LNCaP clone FGC (cell line): Measurements from ENCODE around the gene VPS54.

ENCODE experiments used
- DNase-seq: peaks from one replicate; pipeline ENCODE4 v3.0.0-alpha.2; 2011; ENCODE audit warnings: low read depth
- H3K4me3 ChIP-seq: 2 replicates; pipeline ENCODE4 v1.5.1; 2011; ENCODE audit warnings: mild to moderate bottlenecking, low read depth, low read length, control low read depth
- TF ChIP-seq, protein P1 (sequence below): IDR thresholded peaks from 2 replicates; pipeline ENCODE4 v1.5.1; 2012; ENCODE audit warnings: mild to moderate bottlenecking; ENCODE audit not compliant: control insufficient read depth, insufficient read depth; ENCODE audit errors: extremely low read depth

VPS54 gene

DNA sequence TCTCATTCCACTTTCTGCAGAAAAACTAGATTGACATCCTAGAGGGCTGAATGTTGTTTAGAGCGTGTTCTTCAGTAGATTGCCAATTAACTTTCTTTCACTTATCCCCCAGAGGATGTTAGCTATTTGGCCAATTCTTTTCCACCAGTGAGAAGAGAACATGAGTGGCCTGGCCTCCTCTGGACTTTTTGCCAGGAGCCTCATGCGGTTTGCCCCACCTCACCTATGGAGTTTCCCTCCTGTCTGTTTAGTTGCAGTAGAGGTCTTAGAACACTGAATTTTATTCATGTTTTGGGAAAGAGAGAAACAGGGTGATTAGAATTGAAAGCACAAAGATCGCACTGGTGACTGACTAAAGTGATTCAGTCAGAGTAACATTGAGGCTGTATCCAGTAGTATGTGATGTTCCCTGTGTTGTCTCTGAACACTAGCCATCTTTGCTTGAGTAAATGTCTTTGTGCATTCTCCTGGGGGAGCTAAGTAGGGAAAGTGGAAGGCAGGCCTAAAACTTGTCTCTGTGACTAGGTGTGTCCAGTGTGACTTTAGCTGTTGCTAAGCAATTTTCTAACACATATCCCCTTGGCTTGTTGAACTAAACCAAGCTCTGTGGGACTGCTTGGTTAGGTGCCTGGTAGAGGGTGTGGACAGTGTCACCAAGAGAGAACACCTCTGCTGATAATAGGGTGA, 143.5 kb downstream of the VPS54 start:
- DNase-seq: no peak
- TF ChIP-seq, protein P1, sequence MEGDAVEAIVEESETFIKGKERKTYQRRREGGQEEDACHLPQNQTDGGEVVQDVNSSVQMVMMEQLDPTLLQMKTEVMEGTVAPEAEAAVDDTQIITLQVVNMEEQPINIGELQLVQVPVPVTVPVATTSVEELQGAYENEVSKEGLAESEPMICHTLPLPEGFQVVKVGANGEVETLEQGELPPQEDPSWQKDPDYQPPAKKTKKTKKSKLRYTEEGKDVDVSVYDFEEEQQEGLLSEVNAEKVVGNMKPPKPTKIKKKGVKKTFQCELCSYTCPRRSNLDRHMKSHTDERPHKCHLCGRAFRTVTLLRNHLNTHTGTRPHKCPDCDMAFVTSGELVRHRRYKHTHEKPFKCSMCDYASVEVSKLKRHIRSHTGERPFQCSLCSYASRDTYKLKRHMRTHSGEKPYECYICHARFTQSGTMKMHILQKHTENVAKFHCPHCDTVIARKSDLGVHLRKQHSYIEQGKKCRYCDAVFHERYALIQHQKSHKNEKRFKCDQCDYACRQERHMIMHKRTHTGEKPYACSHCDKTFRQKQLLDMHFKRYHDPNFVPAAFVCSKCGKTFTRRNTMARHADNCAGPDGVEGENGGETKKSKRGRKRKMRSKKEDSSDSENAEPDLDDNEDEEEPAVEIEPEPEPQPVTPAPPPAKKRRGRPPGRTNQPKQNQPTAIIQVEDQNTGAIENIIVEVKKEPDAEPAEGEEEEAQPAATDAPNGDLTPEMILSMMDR: no peak
- H3K4me3 ChIP-seq: no peak overlapping the region

DNA sequence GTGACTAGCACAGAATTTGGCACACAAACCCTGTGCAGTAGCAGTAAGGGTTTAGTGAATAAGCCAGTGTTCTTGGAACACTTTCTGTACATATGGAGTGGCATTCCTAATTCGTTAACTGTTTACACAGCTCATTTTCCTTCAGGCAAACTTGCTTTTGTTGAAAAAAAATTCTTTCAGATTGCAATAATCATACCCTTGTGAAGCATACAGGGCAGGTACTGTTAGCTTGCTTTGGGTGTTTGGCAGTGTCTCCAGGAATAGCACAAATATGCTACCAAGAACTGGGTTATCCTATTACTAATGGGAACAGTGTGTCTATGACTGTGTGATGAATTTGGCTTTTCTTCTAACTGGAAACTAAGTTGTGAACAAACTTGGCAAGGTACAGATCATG, 144.1 kb downstream of the VPS54 start:
- TF ChIP-seq, protein P1: no peak
- no peak for DNase-seq
- no peak overlapping the region for H3K4me3 ChIP-seq

DNA sequence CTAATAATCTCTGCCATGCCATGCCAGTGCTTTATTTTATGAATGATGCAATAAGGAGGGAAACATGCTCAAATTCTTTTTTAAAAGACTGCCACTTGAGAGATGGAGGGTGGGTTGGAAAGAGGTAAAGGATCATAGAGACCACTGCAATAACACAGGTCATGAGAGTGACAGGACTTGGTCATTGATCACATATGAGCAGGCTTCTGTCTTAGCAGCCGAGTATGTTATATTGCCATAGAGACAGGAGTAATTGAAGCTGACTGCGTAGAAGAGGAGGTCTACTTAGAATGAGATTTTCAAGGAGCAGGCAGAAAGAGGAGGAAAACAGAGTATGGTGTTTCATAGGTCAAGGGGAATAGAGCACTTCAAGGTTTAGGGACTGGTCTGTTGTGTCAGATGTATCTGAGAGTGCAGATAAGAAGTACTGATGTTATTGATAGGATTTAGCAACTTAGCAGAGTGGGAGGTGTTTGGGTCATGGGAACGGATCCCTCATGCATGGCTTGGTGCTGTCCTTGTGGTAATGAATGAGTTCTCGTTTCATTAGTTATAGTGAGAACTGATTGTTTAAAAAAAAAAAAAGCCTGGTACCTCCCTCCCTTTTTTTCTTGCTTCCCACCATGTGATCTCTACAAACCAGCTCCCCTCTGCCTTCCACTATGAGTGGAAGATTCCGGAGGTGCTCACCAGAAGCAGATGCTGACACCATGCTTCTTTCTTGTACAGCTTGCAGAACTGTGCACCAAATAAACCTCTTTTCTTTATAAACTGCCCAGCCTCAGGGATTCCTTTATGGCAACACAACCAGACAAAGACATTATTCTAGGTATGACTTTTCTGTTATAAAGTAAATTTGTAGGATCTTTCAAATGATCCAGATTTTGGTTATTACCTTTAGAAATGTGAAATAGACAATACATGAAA, 144.8 kb downstream of the VPS54 start:
- no peak overlapping the region for H3K4me3 ChIP-seq
- no peak for DNase-seq
- TF ChIP-seq, protein P1: no peak

DNA sequence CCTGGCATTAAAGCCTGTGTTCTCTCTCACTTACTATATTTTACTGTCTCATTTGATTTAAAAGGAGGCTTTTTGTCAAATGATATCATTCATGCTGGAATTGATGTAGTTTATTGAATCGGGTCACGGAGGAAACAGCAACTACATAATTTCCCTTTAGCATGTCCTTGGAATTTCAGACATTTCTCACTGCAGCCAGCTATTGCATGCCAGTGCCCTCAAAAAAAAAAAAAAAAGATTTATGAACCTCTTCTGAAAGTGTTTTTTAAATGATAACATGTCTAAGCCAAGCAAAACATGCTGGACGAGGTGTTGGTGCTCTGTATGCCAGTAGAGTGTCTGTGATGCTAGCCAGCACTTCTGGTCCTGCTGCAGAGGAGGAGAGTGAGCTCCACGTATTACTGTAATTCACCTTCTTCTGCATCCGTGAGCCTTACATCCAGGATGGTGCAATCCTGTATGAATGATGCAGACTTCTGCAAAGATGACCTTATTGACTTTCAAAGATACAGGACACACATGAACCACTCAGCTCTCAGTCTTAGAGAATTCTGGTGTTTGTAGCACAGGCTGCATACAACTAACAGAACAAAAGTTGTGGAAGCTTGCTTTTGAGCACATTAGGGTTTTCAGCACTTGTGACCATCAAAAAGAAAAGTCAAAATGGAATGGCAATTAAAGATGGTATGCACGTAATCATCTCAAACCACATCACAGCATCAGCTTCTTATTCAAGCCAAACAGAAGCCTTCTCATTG, 146.5 kb downstream of the VPS54 start:
- TF ChIP-seq, protein P1: no peak
- H3K4me3 ChIP-seq: no peak overlapping the region
- DNase-seq: no peak

DNA sequence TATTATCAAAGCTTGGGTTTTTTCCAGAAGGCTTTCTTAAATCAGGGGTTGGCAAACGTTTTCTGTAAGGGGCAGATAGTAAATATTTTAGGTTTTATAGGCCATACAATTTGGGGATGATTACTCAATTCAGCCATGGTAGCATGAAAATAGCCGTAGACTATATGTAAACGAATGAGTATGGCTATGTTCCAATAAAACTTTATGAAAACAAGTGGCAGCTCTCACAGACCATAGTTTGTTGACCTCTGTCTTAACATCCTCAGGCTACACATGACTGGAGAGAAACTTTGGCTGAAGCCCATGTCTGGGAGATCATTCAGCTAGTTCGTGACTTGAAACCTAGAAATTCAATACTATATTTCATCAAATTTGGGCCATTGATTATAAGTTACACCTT, 147.4 kb downstream of the VPS54 start:
- DNase-seq: peak; percentile 34
- TF ChIP-seq, protein P1: no peak
- no peak overlapping the region for H3K4me3 ChIP-seq

DNA sequence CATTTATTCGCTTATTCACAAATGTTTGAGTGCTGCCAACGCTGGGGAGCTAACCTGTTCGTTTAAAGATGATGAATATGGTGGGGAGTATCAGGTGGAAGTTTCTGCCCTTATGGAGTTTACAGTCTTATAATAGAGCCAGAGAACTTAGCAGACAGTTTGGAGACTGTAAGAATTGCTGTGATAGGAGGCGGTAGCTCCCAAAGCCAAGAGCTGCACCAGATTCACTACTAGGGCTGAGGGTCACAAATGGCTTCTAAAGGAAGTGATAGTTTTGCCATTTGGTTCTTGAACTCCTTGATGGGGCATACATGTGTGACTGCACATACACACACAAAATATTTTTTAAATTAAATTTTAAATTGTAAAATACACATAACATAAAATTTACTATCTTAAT, 148.5 kb downstream of the VPS54 start:
- TF ChIP-seq, protein P1: no peak
- H3K4me3 ChIP-seq: no peak overlapping the region
- DNase-seq: no peak
